HG02678 (cell line): Measurements from ENCODE around the gene DYRK1A.

ENCODE experiments used
- ATAC-seq: cut with Tn5 transposase; IDR thresholded peaks from one replicate; pipeline ENCODE4 v1.9.1; 2021; ENCODE audit warnings: mild to moderate bottlenecking, moderate library complexity; ENCODE audit not compliant: unreplicated experiment

Gene DYRK1A

GRCh38 chr21:37415939-37416338, 49.4 kb downstream of the DYRK1A start:
- no peak for ATAC-seq

- ATAC-seq, result no peak
These were observed 50.3 kb downstream of the DYRK1A start for GRCh38 chr21:37416914-37417313.

- no peak for ATAC-seq
These were observed 52.8 kb downstream of the DYRK1A start for GRCh38 chr21:37419228-37419906.

GRCh38 chr21:37421306-37421705, 54.7 kb downstream of the DYRK1A start:
- ATAC-seq, result no peak

GRCh38 chr21:37422382-37422781, 55.8 kb downstream of the DYRK1A start:
- ATAC-seq, result no peak

GRCh38 chr21:37423103-37423502, 56.5 kb downstream of the DYRK1A start:
- no peak for ATAC-seq

DNA sequence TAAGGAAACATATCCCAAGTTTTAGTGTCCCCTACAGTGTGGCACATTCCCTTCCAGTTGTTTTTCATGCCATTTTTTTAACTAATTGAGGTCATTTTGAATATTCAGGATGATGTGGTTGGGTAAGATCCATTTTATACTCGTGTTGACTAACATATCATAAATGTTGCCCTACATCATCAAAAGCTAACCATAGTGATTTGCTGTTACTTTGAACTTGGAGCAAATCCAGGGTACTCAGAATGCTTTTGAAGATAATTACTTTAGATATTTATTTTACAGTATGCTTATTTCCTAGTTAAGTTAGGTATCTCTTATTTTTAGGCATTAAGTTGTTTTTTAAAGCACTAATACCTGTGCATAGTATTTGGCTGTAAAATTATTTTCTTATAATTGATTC, 57.8 kb downstream of the DYRK1A start:
- ATAC-seq, result no peak

DNA sequence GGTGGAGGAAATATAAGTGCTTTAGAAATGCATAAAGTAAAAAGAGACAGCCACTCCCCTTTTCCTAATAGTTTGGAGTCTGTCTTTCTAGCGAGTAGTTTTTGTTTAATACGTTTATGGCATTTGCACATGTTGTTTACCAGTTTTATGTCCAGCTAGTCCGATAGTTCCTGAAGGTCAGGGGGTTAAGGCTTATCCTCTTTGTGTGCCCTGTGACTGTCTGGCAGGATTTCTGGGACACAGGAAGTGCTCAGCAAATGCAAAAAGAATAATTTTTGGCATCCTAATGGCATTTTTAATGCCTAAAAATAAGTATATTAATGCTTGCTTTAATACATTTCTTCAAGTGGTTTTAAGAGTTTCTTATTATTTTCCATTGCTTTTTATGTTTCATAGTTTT, 58.4 kb downstream of the DYRK1A start:
- ATAC-seq, result no peak

DNA sequence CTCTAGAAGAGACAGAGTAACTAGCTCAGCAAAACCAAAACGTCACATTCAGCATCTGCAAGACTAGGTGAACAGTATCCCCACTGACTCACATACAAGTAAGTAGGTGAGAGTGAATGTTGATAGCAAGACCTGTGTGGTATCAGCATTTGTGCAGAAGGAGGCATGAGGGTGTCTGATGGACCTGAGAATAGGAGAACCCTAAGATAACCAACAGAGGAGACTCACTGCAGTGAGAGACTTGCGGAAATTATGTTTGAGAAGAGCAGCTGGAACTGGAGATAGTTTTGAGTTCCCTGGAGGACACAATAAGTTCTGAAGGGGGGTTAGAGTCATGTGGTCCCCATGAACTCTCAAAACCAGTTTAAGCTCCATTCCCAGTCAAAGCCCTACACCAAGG, 59.1 kb downstream of the DYRK1A start:
- ATAC-seq, result no peak

GRCh38 chr21:37427221-37427620, 60.6 kb downstream of the DYRK1A start:
- no peak for ATAC-seq

DNA sequence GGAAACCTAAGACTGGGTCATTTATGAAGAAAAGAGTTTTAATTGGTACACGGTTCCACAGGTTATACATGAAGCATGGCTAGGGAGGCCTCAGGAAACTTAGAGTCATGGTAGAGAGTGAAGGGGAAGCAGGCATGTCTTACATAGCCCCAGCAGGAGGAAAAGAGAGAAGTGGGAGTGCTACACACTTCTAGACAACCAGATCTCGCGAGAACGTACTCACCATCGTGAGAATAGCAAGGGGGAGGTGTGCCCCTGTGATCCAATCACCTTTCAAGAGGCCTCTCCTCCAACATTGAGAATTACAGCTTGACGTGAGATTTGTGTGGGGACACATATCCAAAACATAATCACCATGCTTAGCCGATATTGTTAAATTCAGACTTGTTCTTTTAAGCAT, 62.8 kb downstream of the DYRK1A start:
- no peak for ATAC-seq

- no peak for ATAC-seq
These were observed 63.7 kb downstream of the DYRK1A start for GRCh38 chr21:37430184-37430821.

GRCh38 chr21:37431243-37431642, 64.7 kb downstream of the DYRK1A start:
- ATAC-seq, result no peak

- ATAC-seq, result no peak
These were observed 66.3 kb downstream of the DYRK1A start for GRCh38 chr21:37432710-37433455.

GRCh38 chr21:37433456-37433840, 66.9 kb downstream of the DYRK1A start:
- no peak for ATAC-seq

GRCh38 chr21:37435120-37435519, 68.5 kb downstream of the DYRK1A start:
- ATAC-seq, result peak; percentile 66

DNA sequence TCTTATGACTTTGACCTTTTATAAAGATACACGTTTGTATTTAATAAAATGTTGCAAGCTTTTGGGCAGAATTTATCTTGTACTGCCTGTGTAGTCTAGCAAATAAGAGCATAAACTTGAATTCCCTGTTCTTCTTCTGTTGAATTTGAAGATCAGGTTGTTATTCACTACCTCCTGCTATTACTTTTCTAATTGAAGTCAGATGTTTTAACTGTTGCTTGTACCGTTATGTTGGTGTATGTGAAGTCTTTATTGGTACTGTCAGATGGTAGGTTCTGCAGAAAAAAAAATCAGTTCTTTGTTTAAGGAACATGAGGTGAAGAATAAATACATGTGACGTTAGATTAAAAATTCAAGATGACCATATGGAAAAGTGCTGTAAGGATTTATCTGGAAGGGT, 69.1 kb downstream of the DYRK1A start:
- ATAC-seq, result no peak

GRCh38 chr21:37436174-37436573, 69.6 kb downstream of the DYRK1A start:
- ATAC-seq, result no peak

- no peak for ATAC-seq
These were observed 71.0 kb downstream of the DYRK1A start for GRCh38 chr21:37437376-37438080.

- ATAC-seq, result no peak
These were observed 77.1 kb downstream of the DYRK1A start for GRCh38 chr21:37443683-37444082.

- no peak for ATAC-seq
These were observed 78.7 kb downstream of the DYRK1A start for GRCh38 chr21:37445228-37445627.
